HepG2 (cell line): ENCODE measurements around the gene CLPSL2. TPM values are rescaled to one million over a fixed set of nuclear protein-coding genes. Genes with fewer than 3 reads are reported as not detected.

ENCODE experiments used
- ATAC-seq: fragments of 200-7000 bp; cut with Tn5 transposase; 3 replicates; pipeline ENCODE4 v1.9.1; 2020; ENCODE audit warnings: mild to moderate bottlenecking, moderate library complexity
- BruUV-seq: library from RNA; stranded (reverse); fragments of 400-500 nt; replicated peaks from 2 replicates; lab custom pipeline; 2021; lab: Mats Ljungman, UMichigan
- CTCF ChIA-PET: fragments of 300-600 bp; formaldehyde crosslinking; extraction: SDS; loops from one replicate; lab custom pipeline; 2021; ENCODE audit warnings: low total read pairs, inconsistent platforms, low intra/inter-chr PET ratio; lab: Yijun Ruan, JAX
- POLR2A ChIA-PET: fragments of 350-600 bp; sonication (Branson Sonifier 250); formaldehyde crosslinking; loops from one replicate; lab custom pipeline; 2020; ENCODE audit warnings: antibody characterized with exemption, inconsistent platforms; lab: Yijun Ruan, JAX
- DNase-seq: peaks from one replicate; pipeline ENCODE4 v3.0.0-alpha.2; 2015; ENCODE audit warnings: low spot score
- FAIRE-seq: peaks from 3 replicates; lab custom pipeline; 2011; peaks lifted over from hg19 to GRCh38; lab: Jason Lieb, UNC
- H2AFZ ChIP-seq: one replicate; pipeline ENCODE4 v1.6.1; 2011; ENCODE audit warnings: low read length, inconsistent platforms
- H3K27ac ChIP-seq: fragments of 300-600 bp; 3 replicates; pipeline ENCODE4 v1.8.0; 2011; ENCODE audit warnings: mixed run types, mild to moderate bottlenecking, mixed read lengths, low read length, inconsistent platforms; ENCODE audit not compliant: insufficient read depth; ENCODE audit errors: extremely low read length
- H3K27me3 ChIP-seq, 2 experiments: fragments of 200-600 bp in 1 of 2; 2 replicates in 1 of 2; 3 replicates in 1 of 2; pipeline versions ENCODE4 v1.6.0 to v1.8.0; 2011; ENCODE audit warnings: low read length in 2 of 2, mild to moderate bottlenecking in 2 of 2, moderate library complexity in 2 of 2, inconsistent platforms in 1 of 2; ENCODE audit not compliant: insufficient read depth in 2 of 2, control insufficient read depth in 1 of 2
- H3K36me3 ChIP-seq, 2 experiments: fragments of 200-600 bp in 1 of 2; replicated peaks in 1 of 2; 2 replicates in 1 of 2; 3 replicates in 1 of 2; pipeline versions ENCODE4 v1.5.1 to v1.8.0; 2011; ENCODE audit warnings: low read length in 2 of 2, inconsistent platforms in 1 of 2; ENCODE audit not compliant: insufficient read depth in 2 of 2, control insufficient read depth in 1 of 2
- H3K4me1 ChIP-seq: 2 replicates; pipeline ENCODE4 v1.5.1; 2012; ENCODE audit warnings: low read length, inconsistent platforms; ENCODE audit not compliant: insufficient read depth
- H3K4me2 ChIP-seq: 2 replicates; pipeline ENCODE4 v1.6.0; 2011; ENCODE audit warnings: low read depth, low read length, inconsistent platforms
- H3K4me3 ChIP-seq, 3 experiments: fragments of 200-600 bp in 1 of 3; sonication (generic), shearing (Covaris generic) in 1 of 3; replicated peaks in 1 of 3; 2 replicates each; pipeline ENCODE4 v1.5.1; 2011 to 2016; ENCODE audit warnings: low read length in 3 of 3, inconsistent platforms in 2 of 3, low read depth in 2 of 3, mild to moderate bottlenecking in 2 of 3, control low read depth in 1 of 3, mixed read lengths in 1 of 3; ENCODE audit not compliant: insufficient read depth in 1 of 3
- H3K79me2 ChIP-seq: one replicate; pipeline ENCODE4 v1.6.1; 2011; ENCODE audit warnings: low read length, inconsistent platforms; ENCODE audit not compliant: insufficient read depth
- H3K9ac ChIP-seq: 2 replicates; pipeline ENCODE4 v1.6.0; 2011; ENCODE audit warnings: mild to moderate bottlenecking, low read depth, low read length, inconsistent platforms; ENCODE audit not compliant: insufficient read depth
- H3K9me3 ChIP-seq: 2 replicates; pipeline ENCODE4 v1.5.1; 2012; ENCODE audit warnings: mild to moderate bottlenecking, low read length
- H4K20me1 ChIP-seq: 2 replicates; pipeline ENCODE4 v1.6.0; 2011; ENCODE audit warnings: inconsistent platforms, mild to moderate bottlenecking, low read length, moderate library complexity; ENCODE audit not compliant: insufficient read depth
- E2F2 ChIP-seq: sonication (generic); formaldehyde crosslinking; IDR thresholded peaks from 2 replicates; pipeline ENCODE4 v1.4.0; 2020; ENCODE audit warnings: missing genetic modification reagents, borderline replicate concordance
- NCOA2 ChIP-seq: sonication (generic); formaldehyde crosslinking; IDR thresholded peaks from 2 replicates; pipeline ENCODE4 v1.8.0; 2022; ENCODE audit warnings: inconsistent platforms
- TAF1 ChIP-seq: sonication (generic); formaldehyde crosslinking; IDR thresholded peaks from 2 replicates; pipeline ENCODE4 v1.4.0; 2020; ENCODE audit warnings: missing genetic modification reagents
- TFE3 ChIP-seq: IDR thresholded peaks from 2 replicates; pipeline ENCODE4 v1.6.1; 2016
- TOE1 ChIP-seq: sonication (generic); formaldehyde crosslinking; IDR thresholded peaks from 2 replicates; pipeline ENCODE4 v1.4.0; 2020; ENCODE audit warnings: mild to moderate bottlenecking, missing genetic modification reagents
- ZNF891 ChIP-seq: sonication (generic); formaldehyde crosslinking; IDR thresholded peaks from 2 replicates; pipeline ENCODE4 v1.5.0; 2020; ENCODE audit warnings: mild to moderate bottlenecking, missing genetic modification reagents
- WGBS: methylation state at CpG from one replicate; pipeline ENCODE4 v1.1.6; 2017; ENCODE audit warnings: low lambda C conversion rate; 5-methylcytosine and 5-hydroxymethylcytosine counted together
- in situ Hi-C: cut with HindIII; loops from 2 replicates; pipeline ENCODE4 v1.10.0; 2017; ENCODE audit warnings: low pct_unique_long_range_greater_than_20kb; ENCODE audit not compliant: extremely low pct_ligation_motif_present
- intact Hi-C: fragments of 100-400 bp; cut with micrococcal nuclease; formaldehyde crosslinking; loops from one replicate; pipeline ENCODE4 v1.10.0; 2022; ENCODE audit not compliant: unreplicated experiment
- polyA plus RNA-seq, 8 experiments: library from polyadenylated mRNA; depleted of rRNA in 3 of 8; stranded (reverse) in 7 of 8; unstranded in 1 of 8; fragments of >200 nt; fragmentation: Illumina TruSeq in 4 of 8; extraction: Trizol in 4 of 8; gene quantifications; 2 replicates each; pipeline versions ENCODE4 v1.2.1 to v1.2.3, GENCODE V29; 2011 to 2016; ENCODE audit warnings: low read depth in 4 of 8, missing spikeins in 1 of 8, mixed read lengths in 1 of 8; ENCODE audit not compliant: insufficient read depth in 1 of 8
- total RNA-seq, 5 experiments: library from RNA; depleted of rRNA; stranded (reverse); fragments of >200 nt; fragmentation: Illumina TruSeq; extraction: Trizol; gene quantifications; 2 replicates each; pipeline ENCODE4 v1.2.3, GENCODE V29; 2016; ENCODE audit warnings: low read depth in 1 of 5
- TF ChIP-seq, protein P1 (sequence below): IDR thresholded peaks from 2 replicates; pipeline ENCODE4 v1.6.1; 2016; ENCODE audit warnings: control low read depth
- TF ChIP-seq, protein P2 (sequence below): sonication (generic); formaldehyde crosslinking; IDR thresholded peaks from 2 replicates; pipeline ENCODE4 v1.8.0; 2022; ENCODE audit warnings: mild to moderate bottlenecking, missing genetic modification reagents, moderate library complexity

CLPSL2 gene
- total and polyA plus RNA-seq, 2 of the 13 experiments (the other 11 are each of a cell fraction or from before 2014, with no cell fraction given), result not detected

DNA sequence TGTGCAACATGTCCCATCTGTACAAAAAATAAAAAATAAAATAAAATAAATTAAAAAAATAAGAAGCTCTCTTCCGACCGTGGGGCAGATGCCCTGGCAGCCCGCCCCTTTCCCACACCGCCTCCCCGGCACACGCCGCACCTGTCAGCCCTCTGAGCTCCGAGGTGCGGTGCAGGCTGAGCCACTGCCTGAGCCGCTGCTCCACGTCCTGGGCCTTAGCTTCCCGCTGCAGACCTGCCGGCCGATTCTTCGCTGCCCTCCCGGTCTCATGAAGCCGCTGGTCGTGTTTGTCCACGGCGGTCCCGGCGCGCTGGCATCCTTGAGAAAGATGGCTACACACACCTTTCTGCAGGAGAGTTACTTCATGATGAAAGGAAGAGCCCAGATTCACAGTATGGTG lies 10.7 kb upstream of the CLPSL2 start:
- TF ChIP-seq E2F2 (CRISPR knock-in tag), result no peak
- no peak for TF ChIP-seq TAF1 (CRISPR knock-in tag)
- no peak for TF ChIP-seq ZNF891 (CRISPR knock-in tag)
- no peak for TF ChIP-seq NCOA2 (CRISPR knock-in tag)
- no peak for ATAC-seq

DNA sequence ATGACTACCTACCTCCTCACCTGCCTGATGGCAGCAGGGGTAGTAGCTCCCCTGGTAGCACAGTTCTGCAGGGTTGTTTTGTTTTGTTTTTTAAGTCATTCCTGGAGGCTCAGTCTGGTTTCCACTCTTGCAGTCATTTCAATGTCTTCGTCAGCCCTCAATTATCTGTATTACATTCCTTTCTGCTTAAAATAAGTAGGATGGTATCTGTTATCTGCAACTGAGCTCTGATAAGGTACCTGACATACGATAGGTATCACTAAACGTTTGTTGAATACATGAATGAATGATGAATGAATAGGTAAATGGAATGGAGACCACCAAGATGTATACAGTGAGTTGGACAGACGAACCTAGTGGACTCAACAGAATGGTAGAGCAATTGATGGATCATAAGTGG lies 7.2 kb upstream of the CLPSL2 start:
- H3K9ac ChIP-seq, result no peak overlapping the region
- no peak overlapping the region for H3K4me3 ChIP-seq
- no peaks in the 10 kb centered on the region for H3K9me3 ChIP-seq
- peaks cover 7% of the 10 kb centered on the region; the same call in 1 of the 2 replicates for H3K4me1 ChIP-seq
- no peaks in the 10 kb centered on the region for H4K20me1 ChIP-seq
- in situ Hi-C loops (no loop called here), intact Hi-C loops (no loop called here)
- POLR2A ChIA-PET, result no interaction called here
- no peak overlapping the region for H3K27ac ChIP-seq
- H3K79me2 ChIP-seq, result no peaks in the 10 kb centered on the region
- CTCF ChIA-PET, result no interaction called here
- H3K4me2 ChIP-seq, result no peak overlapping the region
- peaks cover 0 to 27% of the 10 kb centered on the region in 2 experiments; a peak in 2 of 5 replicates for H3K27me3 ChIP-seq
- H3K36me3 ChIP-seq, result no peaks in the 10 kb centered on the region
- no peak overlapping the region for H2AFZ ChIP-seq
- FAIRE-seq (no peak), ATAC-seq (no peak), DNase-seq (no peak)
- WGBS, result 34% methylated on average over 4 of the region's 4 CpGs
- BruUV-seq, result no TSS peak
- TF ChIP-seq TFE3 (no peak), TOE1 (CRISPR knock-in tag) (no peak)
- TF ChIP-seq, protein P1, sequence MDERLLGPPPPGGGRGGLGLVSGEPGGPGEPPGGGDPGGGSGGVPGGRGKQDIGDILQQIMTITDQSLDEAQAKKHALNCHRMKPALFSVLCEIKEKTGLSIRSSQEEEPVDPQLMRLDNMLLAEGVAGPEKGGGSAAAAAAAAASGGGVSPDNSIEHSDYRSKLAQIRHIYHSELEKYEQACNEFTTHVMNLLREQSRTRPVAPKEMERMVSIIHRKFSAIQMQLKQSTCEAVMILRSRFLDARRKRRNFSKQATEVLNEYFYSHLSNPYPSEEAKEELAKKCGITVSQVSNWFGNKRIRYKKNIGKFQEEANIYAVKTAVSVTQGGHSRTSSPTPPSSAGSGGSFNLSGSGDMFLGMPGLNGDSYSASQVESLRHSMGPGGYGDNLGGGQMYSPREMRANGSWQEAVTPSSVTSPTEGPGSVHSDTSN (CRISPR knock-in tag), result no peak
- TF ChIP-seq, protein P2, sequence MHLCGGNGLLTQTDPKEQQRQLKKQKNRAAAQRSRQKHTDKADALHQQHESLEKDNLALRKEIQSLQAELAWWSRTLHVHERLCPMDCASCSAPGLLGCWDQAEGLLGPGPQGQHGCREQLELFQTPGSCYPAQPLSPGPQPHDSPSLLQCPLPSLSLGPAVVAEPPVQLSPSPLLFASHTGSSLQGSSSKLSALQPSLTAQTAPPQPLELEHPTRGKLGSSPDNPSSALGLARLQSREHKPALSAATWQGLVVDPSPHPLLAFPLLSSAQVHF (CRISPR knock-in tag), result no peak

More for the DNA sequence above, 10.7 kb upstream of the CLPSL2 start:
- no peaks in the 10 kb centered on the region for H3K79me2 ChIP-seq
- no peaks in the 10 kb centered on the region for H3K9me3 ChIP-seq
- ChIA-PET CTCF (no interaction called here), POLR2A (no interaction called here)
- no peak overlapping the region for H3K27ac ChIP-seq
- no peaks in the 10 kb centered on the region for H3K36me3 ChIP-seq
- no peak overlapping the region for H2AFZ ChIP-seq
- in situ Hi-C loops (no loop called here), intact Hi-C loops (no loop called here)
- no peak for DNase-seq
- H3K4me1 ChIP-seq, result peaks cover 10% of the 10 kb centered on the region; the same call in 1 of the 2 replicates
- 89% methylated on average over 23 of the region's 23 CpGs for WGBS
- FAIRE-seq, result no peak
- no peak overlapping the region for H3K4me2 ChIP-seq
- BruUV-seq, result no TSS peak
- no peaks in the 10 kb centered on the region for H4K20me1 ChIP-seq
- H3K27me3 ChIP-seq, result peaks cover 0 to 28% of the 10 kb centered on the region in 2 experiments; a peak in 3 of 5 replicates
- H3K9ac ChIP-seq, result no peak overlapping the region
- no peak overlapping the region for H3K4me3 ChIP-seq
